Measurements from ENCODE around the gene GABRA4.
A peak's percentile ranks its signal among the peaks of the same experiment; 100 is the strongest.

Gene GABRA4

GRCh38 chr4:46993075-46994006, at the start of gene GABRA4:
TSS of gene GABRA4 (minus strand) at chr4:46993581. CDS start at chr4:46993424, 157 bp downstream.
- TF ChIP-seq CTCF (IDR thresholded peaks at IDR 0.05; ENCODE audit: extremely low read depth, missing control alignments): no peak
- no peak for DNase-seq (ENCODE audit: low spot score)

- no peak for DNase-seq (ENCODE audit: low spot score)
- TF ChIP-seq CTCF (IDR thresholded peaks at IDR 0.05; ENCODE audit: extremely low read depth, missing control alignments): no peak
Measured at GRCh38 chr4:47040828-47041227, 47.4 kb upstream of the GABRA4 start.

GRCh38 chr4:47038263-47038662, 44.9 kb upstream of the GABRA4 start:
- TF ChIP-seq CTCF (IDR thresholded peaks at IDR 0.05; ENCODE audit: extremely low read depth, missing control alignments): no peak
- DNase-seq (ENCODE audit: low spot score): no peak

- peak; percentile 60 for DNase-seq (ENCODE audit: low spot score)
- peak; percentile 77 for TF ChIP-seq CTCF (IDR thresholded peaks at IDR 0.05; ENCODE audit: extremely low read depth, missing control alignments)
Measured at GRCh38 chr4:47032405-47033106, 39.2 kb upstream of the GABRA4 start.

GRCh38 chr4:47031751-47032404, 38.5 kb upstream of the GABRA4 start:
- peak; percentile 14 for DNase-seq (ENCODE audit: low spot score)
- TF ChIP-seq CTCF (IDR thresholded peaks at IDR 0.05; ENCODE audit: extremely low read depth, missing control alignments): no peak

- no peak for DNase-seq (ENCODE audit: low spot score)
- TF ChIP-seq CTCF (IDR thresholded peaks at IDR 0.05; ENCODE audit: extremely low read depth, missing control alignments): no peak
Measured at GRCh38 chr4:47031011-47031678, 37.8 kb upstream of the GABRA4 start, which contains the start of gene GABRB1. TSS of gene GABRB1 (plus strand) at chr4:47031567.
